Hematopoietic multipotent progenitor cell treated with erythropoietin and hydrocortisone succinate and interleukin-3 and kit ligand, for 4 days (in vitro differentiated cells): Measurements from ENCODE around the gene FGFRL1.
A peak's percentile ranks its signal among the peaks of the same experiment; 100 is the strongest.

Source experiments
- DNase-seq: peaks from one replicate; pipeline ENCODE4 v3.0.0-alpha.2; 2015

FGFRL1 gene

DNA sequence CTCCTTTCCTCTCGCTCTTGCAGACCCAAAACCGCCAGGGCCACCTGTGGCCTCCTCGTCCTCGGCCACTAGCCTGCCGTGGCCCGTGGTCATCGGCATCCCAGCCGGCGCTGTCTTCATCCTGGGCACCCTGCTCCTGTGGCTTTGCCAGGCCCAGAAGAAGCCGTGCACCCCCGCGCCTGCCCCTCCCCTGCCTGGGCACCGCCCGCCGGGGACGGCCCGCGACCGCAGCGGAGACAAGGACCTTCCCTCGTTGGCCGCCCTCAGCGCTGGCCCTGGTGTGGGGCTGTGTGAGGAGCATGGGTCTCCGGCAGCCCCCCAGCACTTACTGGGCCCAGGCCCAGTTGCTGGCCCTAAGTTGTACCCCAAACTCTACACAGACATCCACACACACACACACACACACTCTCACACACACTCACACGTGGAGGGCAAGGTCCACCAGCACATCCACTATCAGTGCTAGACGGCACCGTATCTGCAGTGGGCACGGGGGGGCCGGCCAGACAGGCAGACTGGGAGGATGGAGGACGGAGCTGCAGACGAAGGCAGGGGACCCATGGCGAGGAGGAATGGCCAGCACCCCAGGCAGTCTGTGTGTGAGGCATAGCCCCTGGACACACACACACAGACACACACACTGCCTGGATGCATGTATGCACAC is 13.6 kb downstream of the FGFRL1 start:
- DNase-seq = no peak

DNA sequence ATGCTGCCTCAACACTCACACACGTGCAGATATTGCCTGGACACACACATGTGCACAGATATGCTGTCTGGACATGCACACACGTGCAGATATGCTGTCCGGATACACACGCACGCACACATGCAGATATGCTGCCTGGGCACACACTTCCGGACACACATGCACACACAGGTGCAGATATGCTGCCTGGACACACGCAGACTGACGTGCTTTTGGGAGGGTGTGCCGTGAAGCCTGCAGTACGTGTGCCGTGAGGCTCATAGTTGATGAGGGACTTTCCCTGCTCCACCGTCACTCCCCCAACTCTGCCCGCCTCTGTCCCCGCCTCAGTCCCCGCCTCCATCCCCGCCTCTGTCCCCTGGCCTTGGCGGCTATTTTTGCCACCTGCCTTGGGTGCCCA is 14.7 kb downstream of the FGFRL1 start:
- DNase-seq = peak; percentile 59

DNA sequence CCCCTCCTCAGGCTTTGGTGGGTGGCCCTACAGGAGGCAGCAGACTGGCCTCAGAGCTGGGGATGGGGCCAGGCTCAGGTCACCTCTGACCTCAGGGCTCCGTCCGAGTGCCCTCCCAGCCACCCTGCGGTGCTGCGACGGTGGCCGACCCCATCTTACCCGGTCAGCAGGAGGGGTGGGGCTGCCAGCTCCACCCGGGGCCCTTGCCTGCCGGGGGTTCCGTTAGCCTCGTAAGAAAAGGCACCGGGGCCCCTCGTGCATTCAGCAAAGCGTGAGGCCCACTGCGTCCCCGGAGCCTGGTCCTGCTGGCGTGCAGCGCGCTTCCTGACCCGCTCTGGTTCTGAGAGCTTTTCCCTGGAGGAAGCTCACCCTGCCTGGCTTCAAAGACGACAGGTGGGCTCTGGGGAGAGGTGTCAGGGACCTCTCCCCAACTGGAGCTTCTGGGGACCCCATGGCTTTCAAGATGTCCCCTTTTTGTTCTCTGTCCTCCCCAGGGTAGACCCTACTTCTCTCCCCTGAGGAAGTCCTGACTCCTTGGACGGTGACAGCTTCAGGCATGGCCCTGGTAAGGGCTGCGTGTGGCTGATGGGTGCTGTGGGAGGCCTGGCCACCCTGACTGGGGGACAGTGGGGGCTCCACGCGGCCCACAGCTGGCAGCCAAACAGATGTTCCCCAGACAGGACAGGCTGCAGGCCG is 15.9 kb downstream of the FGFRL1 start:
- no peak for DNase-seq

DNA sequence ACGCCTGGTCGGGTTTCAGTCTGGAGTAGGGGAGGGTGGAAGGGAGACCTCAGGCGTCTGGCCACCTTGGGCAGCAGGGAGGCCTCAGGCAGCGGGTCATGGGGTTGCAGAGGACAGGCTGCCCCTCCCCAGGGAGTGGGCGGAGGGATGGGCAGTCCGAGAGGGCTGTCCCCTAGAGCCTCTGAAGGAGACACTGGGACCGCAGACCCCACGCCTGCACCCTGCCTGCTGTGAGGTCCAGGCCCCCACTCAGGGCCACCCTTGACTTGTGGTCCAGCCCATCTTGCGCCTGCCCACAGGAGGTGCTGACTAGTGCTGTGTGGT is 16.5 kb downstream of the FGFRL1 start:
- no peak for DNase-seq

DNA sequence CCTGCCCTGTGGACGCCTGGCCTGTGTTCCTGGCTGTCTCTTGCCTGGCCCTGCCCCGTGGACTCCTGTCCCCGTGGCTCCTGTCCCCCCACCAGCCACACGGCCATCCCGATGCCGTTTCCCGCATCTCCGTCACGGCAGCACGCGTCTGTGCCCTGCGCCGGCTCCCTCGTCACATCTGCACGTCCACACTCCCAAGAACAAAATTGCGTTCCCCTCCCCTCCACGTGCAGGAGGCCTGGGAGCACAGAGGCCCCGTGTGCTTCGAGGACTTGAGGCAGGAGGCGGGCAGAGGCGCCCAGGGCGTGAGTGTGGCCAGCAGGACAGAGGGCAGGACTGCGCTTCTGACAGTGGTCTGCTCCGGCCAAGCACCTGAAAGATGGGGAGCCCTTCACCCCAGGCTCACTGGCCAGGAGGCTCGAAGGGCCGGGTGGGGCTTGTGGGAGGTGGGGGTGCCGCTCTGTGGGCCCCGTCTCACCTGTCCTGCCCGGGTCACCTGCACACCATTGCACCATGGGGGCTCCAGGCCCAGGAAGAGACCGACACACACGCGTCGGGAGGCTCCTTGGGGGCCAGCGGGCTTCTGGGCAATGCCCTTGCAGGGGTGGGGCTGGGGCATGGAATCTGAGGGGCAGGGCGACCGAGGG is 17.3 kb downstream of the FGFRL1 start:
- DNase-seq = no peak

DNA sequence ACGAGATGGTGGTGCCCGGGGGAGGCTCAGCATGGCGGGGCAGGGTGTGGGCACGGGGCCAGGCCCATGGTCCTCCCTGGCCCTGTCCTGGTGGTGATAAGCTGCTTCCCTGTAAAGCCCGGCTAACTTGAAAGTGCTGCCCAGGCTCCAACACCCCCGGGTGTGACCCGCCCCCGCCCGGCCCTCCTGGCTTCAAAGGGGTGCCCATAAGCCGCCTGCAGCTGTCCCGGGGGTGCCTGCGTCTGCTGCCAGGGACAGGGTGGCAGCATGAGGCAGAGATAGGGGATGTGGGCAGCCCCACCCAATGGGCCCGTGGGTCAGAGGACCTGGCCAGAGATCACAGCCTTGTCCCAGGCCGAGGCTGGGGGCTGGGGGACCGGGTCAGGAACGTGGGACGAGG is 18.1 kb downstream of the FGFRL1 start:
- DNase-seq = peak; percentile 84

DNA sequence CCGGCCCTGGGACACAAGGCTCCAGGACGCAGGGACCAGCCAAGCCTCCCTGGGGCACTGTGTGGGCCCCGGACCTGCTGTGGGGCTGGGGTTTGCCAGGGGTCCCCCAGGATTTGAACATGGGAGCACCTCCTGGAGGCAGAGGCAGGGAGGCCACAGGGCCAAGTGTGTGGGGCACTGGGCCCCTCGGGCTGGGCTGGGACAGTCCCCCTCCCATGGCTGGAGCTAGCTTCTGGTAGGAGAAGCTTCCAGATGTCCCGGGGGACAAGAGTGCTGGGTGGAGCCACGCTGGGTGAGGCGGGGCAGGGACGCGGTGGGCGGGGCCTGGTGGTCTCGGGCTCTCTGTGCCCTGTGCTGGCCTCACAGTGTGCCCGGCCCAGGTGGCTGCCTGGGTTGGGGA is 18.6 kb downstream of the FGFRL1 start:
- peak; percentile 28 for DNase-seq

DNA sequence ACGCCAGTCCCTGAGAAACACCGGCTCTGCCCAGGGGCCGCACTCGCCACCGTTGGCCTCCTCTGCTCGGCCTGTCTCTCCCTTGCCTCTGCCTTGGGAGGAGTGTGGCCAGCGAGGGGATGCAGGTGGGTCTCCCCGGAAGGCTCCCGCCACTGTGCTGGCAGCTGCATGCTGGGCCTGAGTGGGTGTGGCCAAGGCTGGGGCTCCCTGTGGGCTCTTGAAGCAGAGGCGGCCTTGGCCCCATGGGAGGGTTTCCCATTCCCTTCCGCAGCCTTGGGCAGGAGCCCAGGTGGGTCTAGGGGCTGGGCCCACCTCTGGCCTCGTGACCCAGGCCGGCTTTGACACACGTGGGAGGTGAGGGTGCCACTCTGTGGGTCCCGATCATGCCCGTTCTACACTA is 19.1 kb downstream of the FGFRL1 start:
- peak; percentile 36 for DNase-seq

DNA sequence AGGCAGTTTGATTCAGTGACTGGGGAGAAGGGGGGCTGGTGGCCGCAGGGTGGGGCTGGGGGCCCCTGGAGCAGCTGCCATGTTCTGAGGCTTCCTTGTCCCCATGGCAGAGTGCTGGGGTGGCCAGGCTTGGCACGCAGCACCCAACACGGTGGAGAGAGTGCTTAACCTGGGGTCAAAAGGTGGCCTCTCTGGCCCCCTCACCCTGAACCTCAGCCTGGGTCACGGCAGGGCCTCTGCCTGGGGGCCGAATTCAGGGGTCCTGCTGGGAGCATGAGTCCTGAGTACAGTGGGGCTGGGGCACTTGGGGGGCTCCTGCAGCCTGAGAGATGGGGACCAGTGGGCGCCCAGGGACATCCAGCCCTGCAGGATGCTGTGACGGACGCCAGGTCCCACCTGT is 19.9 kb downstream of the FGFRL1 start:
- DNase-seq = no peak

DNA sequence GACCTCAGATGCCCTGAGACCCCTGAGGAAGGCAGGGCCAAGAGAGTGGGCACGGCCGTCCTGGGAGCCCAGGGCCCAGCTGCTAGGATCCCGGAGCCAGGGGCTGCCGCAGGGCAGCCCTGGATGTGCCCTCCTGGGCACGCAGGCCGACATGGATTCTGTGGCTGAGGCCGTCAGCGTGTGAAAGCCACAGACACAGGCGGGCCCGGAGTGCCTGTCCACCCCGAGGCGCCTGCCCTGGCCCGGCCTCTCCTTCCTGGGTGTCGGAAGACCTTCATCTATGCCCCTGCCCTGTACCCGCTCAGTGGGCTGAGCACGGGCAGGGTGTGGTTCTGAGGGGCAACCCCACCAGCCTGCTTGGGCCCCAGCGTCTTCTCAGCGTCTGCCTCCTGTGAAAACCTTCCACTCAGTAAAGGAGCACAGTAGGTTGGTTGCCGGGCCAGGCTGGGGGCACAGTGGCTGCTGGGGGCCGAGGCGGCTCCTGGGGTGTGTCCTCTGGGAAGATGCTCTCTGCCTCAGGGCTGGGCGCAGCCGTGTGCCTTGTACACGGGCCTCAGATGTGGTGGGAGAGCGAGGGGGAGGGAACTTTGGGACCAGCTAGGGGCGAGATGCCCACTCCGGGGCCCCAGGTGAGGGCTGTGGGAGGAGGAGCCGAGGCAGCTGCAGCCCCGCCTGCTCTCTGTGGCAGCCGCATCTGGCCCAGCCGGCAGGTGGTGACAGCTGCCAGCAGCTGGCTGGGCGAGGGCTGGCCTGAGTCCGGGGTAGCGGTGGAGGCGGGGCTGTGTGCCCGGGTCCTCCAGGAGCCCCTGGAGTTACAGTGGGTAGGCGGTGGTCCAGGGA is 20.8 kb downstream of the FGFRL1 start:
- DNase-seq = peak; percentile 41

DNA sequence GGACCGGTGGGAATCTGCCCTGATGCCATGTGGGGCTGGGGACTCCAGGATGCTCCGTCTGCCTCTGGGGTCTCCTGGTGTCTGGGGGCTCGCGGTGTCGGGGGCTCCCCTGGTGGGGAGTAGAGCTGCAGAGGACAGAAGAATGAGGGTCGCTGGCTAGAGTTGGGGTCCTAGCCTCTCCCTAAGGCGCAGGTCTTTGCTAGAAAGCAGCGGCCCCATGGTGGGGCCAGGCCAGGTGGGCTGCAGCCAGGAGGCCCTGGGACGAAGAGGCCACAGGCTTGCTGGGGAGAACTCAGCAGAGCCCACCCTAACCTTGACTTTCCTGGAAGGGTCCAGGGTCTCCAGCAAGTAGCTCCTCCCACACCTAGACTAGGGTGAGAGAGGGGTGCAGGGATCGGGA is 21.4 kb downstream of the FGFRL1 start:
- DNase-seq = no peak

DNA sequence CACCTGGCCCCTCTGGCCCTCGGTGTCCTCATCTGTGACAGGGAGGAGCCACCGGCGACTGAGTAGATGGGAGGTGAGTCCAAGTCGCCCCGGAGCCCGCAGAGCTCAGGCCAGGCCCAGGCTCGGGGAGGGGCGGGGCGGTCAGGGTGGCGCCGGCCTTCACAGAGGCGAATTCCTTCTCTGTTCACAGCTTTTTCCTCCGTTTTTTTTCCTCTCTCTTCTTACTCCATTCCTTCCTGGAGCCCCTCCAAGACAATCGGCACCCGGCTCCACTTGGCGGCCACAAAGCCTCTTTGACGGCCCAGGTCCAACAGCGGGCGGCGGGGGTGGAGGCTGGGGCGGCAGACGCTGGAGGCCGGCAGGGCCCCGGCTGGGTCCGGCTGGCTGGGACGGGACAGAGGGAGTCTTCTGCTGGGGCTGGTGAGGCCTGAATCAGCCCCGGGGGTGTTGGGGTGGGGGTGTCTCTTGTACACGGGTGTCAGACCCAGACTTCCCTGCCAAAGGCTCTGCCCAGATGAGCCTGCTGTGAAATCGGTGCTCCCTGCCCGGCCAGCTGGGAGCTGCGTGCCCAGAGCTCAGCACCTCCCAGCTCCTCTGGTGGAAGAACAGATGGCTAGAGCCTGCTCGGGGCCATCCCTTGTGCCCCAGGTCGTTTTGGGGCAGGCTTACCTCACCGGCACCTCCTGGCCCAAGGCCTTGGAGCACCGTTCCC is 22.6 kb downstream of the FGFRL1 start:
- no peak for DNase-seq

DNA sequence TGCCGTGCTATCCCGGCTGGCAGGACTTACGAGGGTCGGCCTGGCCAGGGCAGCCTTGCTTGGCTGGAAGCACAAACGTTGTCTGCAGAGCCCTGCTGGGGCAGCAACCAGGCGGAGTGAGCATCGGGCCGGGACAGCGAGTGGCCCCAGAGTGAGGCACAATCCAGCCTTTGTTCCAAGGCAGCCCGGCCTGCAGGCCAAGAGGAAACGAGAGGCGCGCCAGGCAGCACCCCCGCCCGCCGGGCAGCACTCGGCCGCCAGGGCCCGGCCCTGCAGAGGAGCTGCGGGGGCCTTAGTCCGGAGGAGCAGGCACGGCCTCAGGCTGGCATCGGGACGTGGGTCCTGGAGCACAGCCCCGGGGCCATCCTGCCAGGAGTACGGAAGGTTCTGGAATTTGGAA is 24.1 kb downstream of the FGFRL1 start:
- DNase-seq = no peak

DNA sequence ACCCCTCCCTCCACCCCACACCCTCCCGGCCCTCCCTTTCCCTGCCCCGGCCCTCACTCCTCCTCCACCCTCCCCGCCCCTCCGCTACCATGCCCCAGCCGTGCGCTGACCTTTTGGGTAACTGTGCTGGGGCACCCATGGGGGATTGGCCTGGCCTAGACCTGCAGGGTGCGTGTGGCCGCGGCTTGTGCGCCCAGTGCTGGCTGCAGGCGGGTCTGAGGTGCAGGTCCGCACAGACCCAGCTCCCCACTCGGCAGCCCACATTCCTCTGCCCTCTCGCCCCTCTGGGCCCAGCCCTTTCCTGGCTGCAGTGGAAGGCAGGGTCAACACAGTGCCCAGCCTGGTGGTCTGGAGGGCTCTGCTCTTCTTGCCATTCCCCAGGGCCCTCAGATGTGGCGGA is 24.7 kb downstream of the FGFRL1 start:
- DNase-seq = no peak

DNA sequence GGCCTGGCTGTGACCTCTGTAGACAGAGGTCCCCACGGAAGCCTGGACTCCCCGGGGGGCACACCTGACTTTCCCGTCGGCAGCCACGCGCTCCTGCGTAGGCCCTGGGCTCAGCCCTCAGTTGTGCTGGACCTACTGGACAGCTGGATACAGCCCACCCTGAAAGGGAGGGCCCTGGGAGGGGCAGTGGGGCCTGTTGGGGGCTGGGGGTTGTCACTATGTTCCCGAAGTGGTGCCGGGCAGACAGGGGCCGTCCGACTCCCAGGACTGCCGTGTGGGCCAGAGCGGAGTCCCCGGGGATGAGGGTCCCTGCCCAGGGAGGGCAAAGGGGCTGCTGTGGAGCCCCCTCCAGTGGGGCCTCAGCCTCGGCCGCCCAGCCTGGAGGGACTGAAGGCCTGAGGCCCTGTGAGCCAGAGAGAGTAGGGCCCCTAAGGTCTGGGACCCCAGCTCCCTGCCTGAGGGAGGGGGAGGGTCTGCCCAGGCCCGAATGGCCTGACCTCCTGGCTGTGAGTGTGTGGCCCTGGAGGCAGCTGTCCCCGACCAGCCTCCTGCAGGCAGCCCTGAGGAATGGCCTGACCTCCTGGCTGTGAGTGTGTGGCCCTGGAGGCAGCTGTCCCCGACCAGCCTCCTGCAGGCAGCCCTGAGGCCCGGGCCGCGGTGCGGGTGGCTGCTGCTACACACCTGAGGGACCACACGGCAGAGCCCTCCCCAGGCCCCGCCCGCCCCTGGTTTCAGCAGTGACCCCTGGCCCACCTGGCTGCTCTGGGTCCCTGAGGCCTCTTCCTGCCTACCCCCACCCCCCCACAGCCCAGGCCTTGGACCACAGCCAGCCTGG is 25.8 kb downstream of the FGFRL1 start:
- no peak for DNase-seq

DNA sequence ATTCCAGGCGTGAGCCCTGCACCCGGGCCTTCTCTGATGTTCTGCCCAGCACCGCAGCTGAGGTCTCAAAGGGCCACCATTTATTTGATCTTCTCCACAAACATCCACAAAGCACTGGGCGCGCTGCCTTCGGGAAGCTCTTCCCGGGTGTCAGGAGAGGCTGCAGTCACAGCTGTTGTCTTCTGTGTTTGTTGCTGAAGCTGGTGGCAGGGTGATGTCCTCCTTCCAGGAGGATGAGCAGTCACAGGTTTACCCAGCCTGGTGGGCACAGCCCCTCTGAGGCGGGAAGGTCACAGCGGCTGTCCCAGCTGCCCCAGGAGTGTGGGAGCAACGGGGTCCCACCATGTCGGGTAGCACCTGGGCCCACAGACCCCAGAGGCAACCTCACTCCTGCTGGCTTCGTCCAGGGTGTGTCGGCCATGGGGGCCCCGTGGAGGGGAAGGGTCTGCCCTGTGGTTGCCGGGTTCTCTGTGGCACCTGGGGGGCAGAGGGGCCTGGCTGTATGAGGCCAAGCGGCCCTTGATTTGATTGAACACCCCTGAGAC is 27.6 kb downstream of the FGFRL1 start:
- no peak for DNase-seq

DNA sequence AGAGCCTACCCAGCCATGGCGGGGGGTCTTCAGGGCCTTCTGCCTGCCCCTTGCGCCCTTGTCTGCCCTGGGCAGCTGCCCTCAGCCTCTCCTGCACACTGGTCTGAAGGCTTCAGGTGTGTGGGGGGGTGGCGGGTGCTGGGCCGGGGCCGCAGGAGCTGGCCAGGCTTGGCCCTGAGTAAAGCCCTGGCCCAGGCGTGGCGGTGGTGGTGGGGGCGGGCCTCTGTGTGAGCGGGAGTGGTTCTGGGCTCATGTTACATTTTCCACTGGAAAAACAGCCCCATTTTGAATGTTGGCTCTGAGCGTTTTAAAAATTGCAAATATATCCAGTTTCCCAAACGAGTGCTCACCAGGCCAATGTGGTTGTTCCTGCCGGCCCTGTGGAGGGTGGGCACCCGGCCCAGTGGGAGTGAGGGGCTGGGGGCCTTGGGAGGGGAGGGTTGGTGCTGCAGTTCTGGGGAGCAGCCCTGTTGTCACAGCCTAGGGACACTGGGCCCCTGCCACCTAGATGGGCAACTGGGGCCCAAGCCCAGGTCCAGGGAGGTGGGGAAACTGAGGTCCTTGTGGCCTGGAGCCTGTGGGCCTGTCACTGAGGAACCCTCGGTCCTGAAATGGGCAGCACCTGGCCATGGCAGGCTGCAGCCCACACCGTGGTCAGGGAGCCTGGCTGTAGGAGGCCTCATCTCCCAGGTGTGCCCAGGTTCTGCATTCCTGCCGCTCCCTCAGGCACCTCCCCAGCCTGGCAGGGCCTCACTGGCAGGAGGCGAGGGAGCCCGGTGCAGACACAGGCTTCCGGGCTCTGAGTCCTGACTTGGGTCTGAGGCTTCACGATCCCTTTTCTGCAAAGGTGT is 28.3 kb downstream of the FGFRL1 start:
- no peak for DNase-seq

DNA sequence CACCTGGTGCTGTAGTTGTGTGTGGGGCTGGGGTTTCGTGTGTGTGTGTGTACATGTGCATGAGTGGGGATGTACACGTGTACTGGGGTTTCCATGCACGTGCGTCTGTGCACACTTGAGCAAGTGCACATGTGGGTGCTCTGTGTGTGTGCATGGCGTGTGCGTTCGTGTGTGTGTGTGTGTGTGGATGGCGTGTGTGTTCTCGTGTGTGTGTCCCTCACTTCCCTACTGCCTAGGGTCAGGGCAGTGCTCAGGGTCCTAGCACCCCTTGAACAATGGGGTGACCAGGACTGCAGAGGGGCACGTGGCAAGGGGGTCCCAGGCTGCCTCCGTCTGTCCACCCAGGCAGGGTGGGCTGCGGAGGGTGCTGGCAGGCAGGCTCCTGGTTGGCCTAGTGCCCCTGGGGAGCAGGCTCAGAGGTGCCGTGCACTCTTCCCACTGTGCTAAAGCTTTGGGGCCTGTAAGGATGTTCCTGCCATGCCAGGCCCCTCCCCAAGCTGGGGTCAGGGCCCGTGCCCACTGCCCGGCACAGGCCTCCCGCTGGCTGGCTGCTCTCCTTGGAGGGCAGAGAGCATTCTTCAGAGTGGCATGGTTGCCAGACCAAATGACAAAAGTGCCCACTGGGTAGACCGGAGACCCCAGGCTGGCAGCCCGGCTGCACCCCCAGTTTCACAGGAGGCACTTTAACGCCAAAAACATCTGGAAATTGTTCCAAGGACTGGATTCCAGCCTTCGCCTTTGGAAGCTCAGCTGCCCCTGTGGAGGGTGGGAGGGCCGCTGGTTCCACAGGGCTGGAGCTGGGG is 29.1 kb downstream of the FGFRL1 start:
- DNase-seq = no peak

DNA sequence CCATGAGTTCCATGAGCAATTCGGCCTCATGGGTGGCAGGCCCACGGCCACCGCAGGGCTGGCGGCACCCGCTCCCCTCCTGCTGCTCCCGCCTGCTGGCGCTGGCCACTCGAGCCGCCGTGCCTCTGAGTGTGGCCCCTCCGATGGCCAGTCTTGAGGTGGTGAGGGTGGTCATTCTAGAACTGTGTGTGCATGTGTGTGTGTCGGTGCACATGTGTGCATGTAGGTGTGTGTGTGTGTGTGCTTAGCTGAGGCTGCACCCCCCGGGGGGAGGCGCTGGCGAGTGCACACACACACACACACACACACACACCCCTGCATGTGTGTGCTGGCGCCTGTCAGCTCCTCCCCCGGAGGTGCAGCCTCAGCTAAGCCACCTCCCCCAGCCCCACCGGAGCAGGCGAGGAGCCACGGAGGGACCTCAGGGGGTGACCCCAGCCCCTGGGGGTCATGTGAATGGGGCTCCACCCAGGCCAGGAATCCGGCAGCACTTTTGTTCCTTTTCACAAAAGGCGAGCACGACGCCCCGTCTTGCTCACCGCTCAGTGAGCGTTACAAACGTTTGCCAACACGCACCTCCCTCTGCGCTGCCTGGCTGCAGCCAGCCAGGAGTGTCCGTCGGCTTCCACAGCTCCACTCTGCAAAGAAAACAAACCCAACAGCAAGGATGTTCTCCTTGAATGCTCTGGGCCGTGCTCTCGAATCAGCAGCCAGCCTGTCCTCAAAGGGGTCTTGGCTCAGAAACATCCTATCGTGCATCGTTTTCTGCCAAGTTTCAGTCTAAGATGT is 29.9 kb downstream of the FGFRL1 start:
- DNase-seq = no peak
